Mesothelial cell of epicardium (in vitro differentiated cells): ENCODE data around the gene RAB5B. TPM values are rescaled to one million over a fixed set of nuclear protein-coding genes. Genes with fewer than 3 reads are reported as not detected.

ENCODE experiments used
- DNase-seq, 2 experiments: peaks; one replicate each; pipeline ENCODE4 v3.0.0; 2021; ENCODE audit warnings: low spot score in 2 of 2; ENCODE audit not compliant: unreplicated experiment in 2 of 2
- H3K27ac Mint-ChIP-seq: 2 replicates; pipeline ENCODE4 v1.8.0; 2021; ENCODE audit warnings: mixed read lengths
- H3K27me3 Mint-ChIP-seq: 2 replicates; pipeline ENCODE4 v1.8.0; 2021; ENCODE audit warnings: low read depth, mixed read lengths
- H3K36me3 Mint-ChIP-seq: 2 replicates; pipeline ENCODE4 v1.8.0; 2021; ENCODE audit warnings: mixed read lengths
- H3K4me1 Mint-ChIP-seq: 2 replicates; pipeline ENCODE4 v1.8.0; 2021; ENCODE audit warnings: mixed read lengths
- H3K4me3 Mint-ChIP-seq: 2 replicates; pipeline ENCODE4 v1.8.0; 2021; ENCODE audit warnings: mild to moderate bottlenecking, moderate library complexity, mixed read lengths
- H3K9me3 Mint-ChIP-seq: 2 replicates; pipeline ENCODE4 v1.8.0; 2021; ENCODE audit warnings: mixed read lengths
- total RNA-seq: library from RNA; stranded (reverse); gene quantifications from 3 replicates; pipeline ENCODE4 v1.2.1, GENCODE V29; 2021
- TF ChIP-seq, protein P1 (sequence below): fragments of 200-600 bp; sonication (generic); IDR thresholded peaks from one replicate; pipeline ENCODE4 v1.5.0; 2021; ENCODE audit warnings: antibody characterized with exemption; ENCODE audit not compliant: unreplicated experiment

Gene RAB5B
- total RNA-seq, 1 donor from 2014 or later, result 101 TPM

DNA sequence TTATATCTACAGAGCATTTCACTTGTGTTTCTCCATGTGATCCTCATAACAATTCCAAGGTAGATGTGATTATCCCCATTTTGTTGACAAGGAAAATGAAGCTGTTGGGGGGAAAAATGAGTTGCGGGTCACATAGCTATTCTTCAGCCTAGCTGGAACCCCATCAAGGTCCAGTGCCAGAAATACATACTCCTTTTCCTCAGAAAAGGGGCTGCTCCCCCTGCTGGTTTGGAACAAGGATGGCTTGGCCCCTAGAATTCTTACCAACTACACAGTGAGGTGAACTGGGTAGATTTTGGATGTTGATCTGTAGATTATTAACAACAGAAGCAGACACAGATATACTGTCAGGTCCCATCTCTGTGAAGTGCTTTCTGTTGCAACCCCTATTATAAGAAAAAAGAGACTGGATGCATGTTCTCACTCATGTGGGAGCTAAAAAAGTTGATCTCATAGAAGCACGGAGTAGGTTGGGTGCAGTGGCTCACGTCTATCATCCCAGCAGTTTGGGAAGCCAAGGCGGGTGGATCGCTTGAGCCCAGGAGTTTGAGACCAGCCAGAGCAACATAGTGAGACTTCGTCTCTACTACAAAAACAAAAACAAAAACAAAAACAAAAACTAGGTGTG, 55.9 kb downstream of the RAB5B start:
- TF ChIP-seq, protein P1, sequence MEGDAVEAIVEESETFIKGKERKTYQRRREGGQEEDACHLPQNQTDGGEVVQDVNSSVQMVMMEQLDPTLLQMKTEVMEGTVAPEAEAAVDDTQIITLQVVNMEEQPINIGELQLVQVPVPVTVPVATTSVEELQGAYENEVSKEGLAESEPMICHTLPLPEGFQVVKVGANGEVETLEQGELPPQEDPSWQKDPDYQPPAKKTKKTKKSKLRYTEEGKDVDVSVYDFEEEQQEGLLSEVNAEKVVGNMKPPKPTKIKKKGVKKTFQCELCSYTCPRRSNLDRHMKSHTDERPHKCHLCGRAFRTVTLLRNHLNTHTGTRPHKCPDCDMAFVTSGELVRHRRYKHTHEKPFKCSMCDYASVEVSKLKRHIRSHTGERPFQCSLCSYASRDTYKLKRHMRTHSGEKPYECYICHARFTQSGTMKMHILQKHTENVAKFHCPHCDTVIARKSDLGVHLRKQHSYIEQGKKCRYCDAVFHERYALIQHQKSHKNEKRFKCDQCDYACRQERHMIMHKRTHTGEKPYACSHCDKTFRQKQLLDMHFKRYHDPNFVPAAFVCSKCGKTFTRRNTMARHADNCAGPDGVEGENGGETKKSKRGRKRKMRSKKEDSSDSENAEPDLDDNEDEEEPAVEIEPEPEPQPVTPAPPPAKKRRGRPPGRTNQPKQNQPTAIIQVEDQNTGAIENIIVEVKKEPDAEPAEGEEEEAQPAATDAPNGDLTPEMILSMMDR, result peak; percentile 72
- H3K9me3 Mint-ChIP-seq, result no peaks in the 10 kb centered on the region
- DNase-seq, result peak in 1 of 2 experiments; percentile 52

DNA sequence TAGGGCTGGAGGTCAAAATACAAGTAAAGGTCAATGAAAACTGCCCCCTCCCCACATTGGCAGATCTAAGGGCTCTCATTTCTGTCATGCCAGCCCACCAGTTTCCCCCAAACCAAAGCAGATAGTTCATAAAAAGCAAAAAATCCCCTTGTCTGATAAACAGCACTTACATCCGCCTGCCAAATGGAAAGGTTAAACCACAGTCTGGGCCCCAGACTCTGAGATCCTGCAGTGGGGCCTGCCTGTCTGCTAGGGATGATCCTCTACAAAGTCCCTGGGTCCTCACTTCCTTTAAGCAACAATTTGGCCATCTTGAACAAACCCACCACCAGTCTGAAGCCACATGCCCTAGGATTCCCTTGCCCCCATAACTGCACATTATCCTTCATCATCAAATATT, 58.1 kb downstream of the RAB5B start:
- peaks cover 40% of the 10 kb centered on the region for H3K36me3 Mint-ChIP-seq
- H3K4me3 Mint-ChIP-seq, result no peak overlapping the region
- no peaks in the 10 kb centered on the region for H3K27me3 Mint-ChIP-seq
- TF ChIP-seq, protein P1, result no peak
- DNase-seq, result no peak
- H3K4me1 Mint-ChIP-seq, result peaks cover 16% of the 10 kb centered on the region
- H3K27ac Mint-ChIP-seq, result peak overlapping the region; percentile 29
- no peaks in the 10 kb centered on the region for H3K9me3 Mint-ChIP-seq

More for the DNA sequence above, 55.9 kb downstream of the RAB5B start:
- Mint-ChIP-seq H3K4me1 (peaks cover 26% of the 10 kb centered on the region), H3K27ac (peak overlapping the region; percentile 94), H3K27me3 (no peaks in the 10 kb centered on the region), H3K36me3 (peaks cover 30% of the 10 kb centered on the region), H3K4me3 (no peak overlapping the region)

- TF ChIP-seq, protein P1, result no peak
- no peak for DNase-seq
- peaks cover 2% of the 10 kb centered on the region for H3K4me1 Mint-ChIP-seq
- H3K9me3 Mint-ChIP-seq, result no peaks in the 10 kb centered on the region
- H3K27ac Mint-ChIP-seq, result no peak overlapping the region
- H3K27me3 Mint-ChIP-seq, result no peaks in the 10 kb centered on the region
- H3K4me3 Mint-ChIP-seq, result no peak overlapping the region
- H3K36me3 Mint-ChIP-seq, result peaks cover 43% of the 10 kb centered on the region
Measured at GRCh38 chr12:56034586-56035332, 60.9 kb downstream of the RAB5B start.

GRCh38 chr12:56037161-56037560, 63.3 kb downstream of the RAB5B start:
- Mint-ChIP-seq H3K4me1 (peaks cover 9% of the 10 kb centered on the region), H3K36me3 (peaks cover 32% of the 10 kb centered on the region), H3K9me3 (no peaks in the 10 kb centered on the region), H3K4me3 (no peak overlapping the region), H3K27me3 (no peaks in the 10 kb centered on the region), H3K27ac (no peak overlapping the region)
- TF ChIP-seq, protein P1, result no peak
- no peak for DNase-seq

DNA sequence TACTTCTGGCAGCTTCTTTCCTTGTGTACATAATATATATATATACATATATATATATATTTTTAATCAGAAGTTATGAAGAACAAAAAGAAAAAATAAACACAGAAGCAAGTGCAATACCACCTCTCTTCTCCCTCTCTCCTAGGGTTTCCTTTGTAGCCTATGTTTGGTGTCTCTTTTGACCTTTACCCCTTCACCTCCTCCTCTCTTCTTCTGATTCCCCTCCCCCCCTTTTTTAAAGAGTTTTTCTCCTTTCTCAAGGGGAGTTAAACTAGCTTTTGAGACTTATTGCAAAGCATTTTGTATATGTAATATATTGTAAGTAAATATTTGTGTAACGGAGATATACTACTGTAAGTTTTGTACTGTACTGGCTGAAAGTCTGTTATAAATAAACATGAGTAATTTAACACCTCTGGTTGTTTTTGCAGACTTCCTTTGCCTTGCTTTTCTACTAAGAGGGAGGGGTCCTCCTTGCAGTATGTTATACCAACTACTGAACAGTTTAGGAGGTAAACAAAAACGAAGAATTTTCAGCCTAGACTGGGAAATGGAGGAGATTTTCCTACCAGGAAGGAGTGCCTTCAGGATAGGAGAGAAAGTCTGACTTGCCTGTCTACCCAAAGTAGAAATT, 64.3 kb downstream of the RAB5B start:
- no peak for DNase-seq
- Mint-ChIP-seq H3K4me1 (peaks cover 16% of the 10 kb centered on the region), H3K27ac (no peak overlapping the region), H3K36me3 (peaks cover 24% of the 10 kb centered on the region), H3K4me3 (no peak overlapping the region), H3K27me3 (no peaks in the 10 kb centered on the region), H3K9me3 (no peaks in the 10 kb centered on the region)
- TF ChIP-seq, protein P1, result no peak
